Measurements from ENCODE around the gene ZSCAN21.

Gene ZSCAN21

GRCh38 chr7:100017875-100018274, 31.7 kb upstream of the ZSCAN21 start:
- peak overlapping the region; percentile 43 for H3K27ac Mint-ChIP-seq
- peaks cover 82% of the 10 kb centered on the region for H3K4me1 Mint-ChIP-seq (ENCODE audit: low read depth)
- no peaks in the 10 kb centered on the region for H3K27me3 Mint-ChIP-seq
- H3K36me3 Mint-ChIP-seq (ENCODE audit: low read depth) = peaks cover 39% of the 10 kb centered on the region
- H3K9me3 Mint-ChIP-seq = no peaks in the 10 kb centered on the region
- peak overlapping the region; percentile 17 for H3K4me3 Mint-ChIP-seq

- Mint-ChIP-seq H3K9me3 (no peaks in the 10 kb centered on the region), H3K27me3 (no peaks in the 10 kb centered on the region), H3K36me3 (ENCODE audit: low read depth) (peaks cover 56% of the 10 kb centered on the region), H3K4me3 (peak overlapping the region; percentile 4), H3K4me1 (ENCODE audit: low read depth) (peaks cover 63% of the 10 kb centered on the region), H3K27ac (peak overlapping the region; percentile 49)
Measured at GRCh38 chr7:100019908-100020307, 29.7 kb upstream of the ZSCAN21 start.

GRCh38 chr7:100021297-100021696, 28.3 kb upstream of the ZSCAN21 start:
- peaks cover 60% of the 10 kb centered on the region for H3K36me3 Mint-ChIP-seq (ENCODE audit: low read depth)
- H3K27me3 Mint-ChIP-seq = no peaks in the 10 kb centered on the region
- no peak overlapping the region for H3K4me3 Mint-ChIP-seq
- peaks cover 62% of the 10 kb centered on the region for H3K4me1 Mint-ChIP-seq (ENCODE audit: low read depth)
- H3K9me3 Mint-ChIP-seq = no peaks in the 10 kb centered on the region
- peak overlapping the region; percentile 76 for H3K27ac Mint-ChIP-seq

GRCh38 chr7:100022621-100023020, 27.0 kb upstream of the ZSCAN21 start:
- no peaks in the 10 kb centered on the region for H3K27me3 Mint-ChIP-seq
- H3K27ac Mint-ChIP-seq = no peak overlapping the region
- peaks cover 50% of the 10 kb centered on the region for H3K4me1 Mint-ChIP-seq (ENCODE audit: low read depth)
- H3K36me3 Mint-ChIP-seq (ENCODE audit: low read depth) = peaks cover 55% of the 10 kb centered on the region
- no peak overlapping the region for H3K4me3 Mint-ChIP-seq
- H3K9me3 Mint-ChIP-seq = no peaks in the 10 kb centered on the region

DNA sequence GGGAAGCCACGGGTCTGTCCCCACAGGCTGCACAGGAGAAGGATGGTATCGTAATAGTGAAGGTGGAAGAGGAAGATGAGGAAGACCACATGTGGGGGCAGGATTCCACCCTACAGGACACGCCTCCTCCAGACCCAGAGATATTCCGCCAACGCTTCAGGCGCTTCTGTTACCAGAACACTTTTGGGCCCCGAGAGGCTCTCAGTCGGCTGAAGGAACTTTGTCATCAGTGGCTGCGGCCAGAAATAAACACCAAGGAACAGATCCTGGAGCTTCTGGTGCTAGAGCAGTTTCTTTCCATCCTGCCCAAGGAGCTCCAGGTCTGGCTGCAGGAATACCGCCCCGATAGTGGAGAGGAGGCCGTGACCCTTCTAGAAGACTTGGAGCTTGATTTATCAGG, 26.0 kb upstream of the ZSCAN21 start:
- H3K27me3 Mint-ChIP-seq = no peaks in the 10 kb centered on the region
- peaks cover 55% of the 10 kb centered on the region for H3K36me3 Mint-ChIP-seq (ENCODE audit: low read depth)
- H3K4me1 Mint-ChIP-seq (ENCODE audit: low read depth) = peaks cover 41% of the 10 kb centered on the region
- H3K9me3 Mint-ChIP-seq = no peaks in the 10 kb centered on the region
- no peak overlapping the region for H3K4me3 Mint-ChIP-seq
- no peak overlapping the region for H3K27ac Mint-ChIP-seq

DNA sequence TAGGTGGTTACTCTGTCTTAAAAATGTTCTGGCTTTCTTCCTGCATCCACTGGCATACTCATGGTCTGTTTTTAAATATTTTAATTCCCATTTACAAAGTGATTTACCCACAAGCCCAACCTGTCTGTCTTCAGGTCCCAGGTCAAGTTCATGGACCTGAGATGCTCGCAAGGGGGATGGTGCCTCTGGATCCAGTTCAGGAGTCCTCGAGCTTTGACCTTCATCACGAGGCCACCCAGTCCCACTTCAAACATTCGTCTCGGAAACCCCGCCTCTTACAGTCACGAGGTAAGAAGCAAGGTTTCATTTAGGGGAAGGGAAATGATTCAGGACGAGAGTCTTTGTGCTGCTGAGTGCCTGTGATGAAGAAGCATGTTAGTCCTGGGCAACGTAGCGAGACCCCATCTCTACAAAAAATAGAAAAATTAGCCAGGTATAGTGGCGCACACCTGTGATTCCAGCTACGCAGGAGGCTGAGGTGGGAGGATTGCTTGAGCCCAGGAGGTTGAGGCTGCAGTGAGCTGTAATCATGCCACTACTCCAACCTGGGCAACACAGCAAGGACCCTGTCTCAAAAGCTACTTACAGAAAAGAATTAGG, 25.5 kb upstream of the ZSCAN21 start:
- Mint-ChIP-seq H3K36me3 (ENCODE audit: low read depth) (peaks cover 50% of the 10 kb centered on the region), H3K4me3 (no peak overlapping the region), H3K4me1 (ENCODE audit: low read depth) (peaks cover 35% of the 10 kb centered on the region), H3K9me3 (no peaks in the 10 kb centered on the region), H3K27me3 (no peaks in the 10 kb centered on the region), H3K27ac (no peak overlapping the region)

DNA sequence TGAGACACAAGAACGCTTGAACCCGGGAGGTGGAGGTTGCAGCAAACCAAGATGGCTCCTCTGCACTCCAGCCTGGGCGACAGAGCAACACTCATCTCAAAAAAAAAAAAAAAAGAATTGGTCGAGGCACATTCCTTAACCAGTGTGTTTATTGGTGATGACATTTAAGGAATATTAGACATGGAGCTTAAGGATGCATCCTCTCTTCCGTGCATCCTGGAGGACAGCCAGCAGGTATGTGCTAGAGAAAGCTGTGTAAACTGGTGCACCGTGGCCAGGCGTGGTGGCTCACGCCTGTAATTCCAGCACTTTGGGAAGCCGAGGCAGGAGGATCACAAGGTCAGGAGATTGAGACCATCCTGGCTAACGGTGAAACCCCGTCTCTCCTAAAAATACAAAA, 22.4 kb upstream of the ZSCAN21 start:
- H3K4me1 Mint-ChIP-seq (ENCODE audit: low read depth) = peaks cover 7% of the 10 kb centered on the region
- H3K27ac Mint-ChIP-seq = no peak overlapping the region
- no peak overlapping the region for H3K4me3 Mint-ChIP-seq
- peaks cover 57% of the 10 kb centered on the region for H3K36me3 Mint-ChIP-seq (ENCODE audit: low read depth)
- no peaks in the 10 kb centered on the region for H3K27me3 Mint-ChIP-seq
- no peaks in the 10 kb centered on the region for H3K9me3 Mint-ChIP-seq

GRCh38 chr7:100029596-100029995, 20.0 kb upstream of the ZSCAN21 start:
- Mint-ChIP-seq H3K9me3 (no peaks in the 10 kb centered on the region), H3K36me3 (ENCODE audit: low read depth) (peaks cover 57% of the 10 kb centered on the region), H3K4me3 (no peak overlapping the region), H3K27me3 (no peaks in the 10 kb centered on the region), H3K4me1 (ENCODE audit: low read depth) (peaks cover 7% of the 10 kb centered on the region), H3K27ac (no peak overlapping the region)

GRCh38 chr7:100033526-100033925, 16.0 kb upstream of the ZSCAN21 start:
- H3K9me3 Mint-ChIP-seq = no peaks in the 10 kb centered on the region
- H3K36me3 Mint-ChIP-seq (ENCODE audit: low read depth) = peaks cover 70% of the 10 kb centered on the region
- no peaks in the 10 kb centered on the region for H3K4me1 Mint-ChIP-seq (ENCODE audit: low read depth)
- H3K4me3 Mint-ChIP-seq = no peak overlapping the region
- no peak overlapping the region for H3K27ac Mint-ChIP-seq
- H3K27me3 Mint-ChIP-seq = no peaks in the 10 kb centered on the region

DNA sequence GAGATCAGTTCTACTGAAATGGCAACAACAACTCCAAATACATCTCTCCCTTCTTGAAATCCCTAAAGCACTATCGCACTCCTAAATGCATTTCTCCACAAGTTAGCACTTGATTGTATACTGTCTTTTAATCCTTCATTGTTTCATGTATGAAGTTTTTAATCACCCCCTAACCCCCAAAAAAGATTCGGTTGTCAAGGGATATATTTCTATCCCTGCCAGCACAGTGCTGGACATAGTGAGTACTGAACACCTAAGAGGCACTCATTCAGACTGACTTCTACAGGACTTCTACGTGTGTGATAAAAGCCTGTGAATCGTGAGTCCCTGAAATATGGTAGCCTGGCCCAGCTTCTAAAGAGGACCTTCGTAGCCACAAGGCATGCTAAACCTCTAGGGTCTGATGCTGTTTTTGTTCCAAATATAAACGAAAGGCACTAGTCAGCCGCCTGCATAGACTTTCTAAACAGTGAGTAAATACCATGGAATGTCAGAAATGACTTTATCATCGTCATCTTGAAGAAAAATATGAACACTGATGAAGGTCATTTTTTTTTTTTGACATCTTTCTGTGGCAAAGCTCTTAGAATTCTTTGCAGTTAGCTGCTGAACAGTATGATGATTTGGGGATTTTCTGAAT, 14.6 kb upstream of the ZSCAN21 start:
- Mint-ChIP-seq H3K4me1 (ENCODE audit: low read depth) (no peaks in the 10 kb centered on the region), H3K36me3 (ENCODE audit: low read depth) (peaks cover 68% of the 10 kb centered on the region), H3K9me3 (no peaks in the 10 kb centered on the region), H3K27ac (no peak overlapping the region), H3K4me3 (no peak overlapping the region), H3K27me3 (no peaks in the 10 kb centered on the region)

- Mint-ChIP-seq H3K4me1 (ENCODE audit: low read depth) (peaks cover 7% of the 10 kb centered on the region), H3K27me3 (no peaks in the 10 kb centered on the region), H3K36me3 (ENCODE audit: low read depth) (peaks cover 59% of the 10 kb centered on the region), H3K27ac (no peak overlapping the region), H3K4me3 (no peak overlapping the region), H3K9me3 (no peaks in the 10 kb centered on the region)
Measured at GRCh38 chr7:100035876-100036275, 13.7 kb upstream of the ZSCAN21 start.

GRCh38 chr7:100038326-100038725, 11.2 kb upstream of the ZSCAN21 start:
- H3K27me3 Mint-ChIP-seq = no peaks in the 10 kb centered on the region
- H3K27ac Mint-ChIP-seq = no peak overlapping the region
- H3K4me1 Mint-ChIP-seq (ENCODE audit: low read depth) = peaks cover 17% of the 10 kb centered on the region
- peaks cover 41% of the 10 kb centered on the region for H3K36me3 Mint-ChIP-seq (ENCODE audit: low read depth)
- no peak overlapping the region for H3K4me3 Mint-ChIP-seq
- H3K9me3 Mint-ChIP-seq = no peaks in the 10 kb centered on the region

DNA sequence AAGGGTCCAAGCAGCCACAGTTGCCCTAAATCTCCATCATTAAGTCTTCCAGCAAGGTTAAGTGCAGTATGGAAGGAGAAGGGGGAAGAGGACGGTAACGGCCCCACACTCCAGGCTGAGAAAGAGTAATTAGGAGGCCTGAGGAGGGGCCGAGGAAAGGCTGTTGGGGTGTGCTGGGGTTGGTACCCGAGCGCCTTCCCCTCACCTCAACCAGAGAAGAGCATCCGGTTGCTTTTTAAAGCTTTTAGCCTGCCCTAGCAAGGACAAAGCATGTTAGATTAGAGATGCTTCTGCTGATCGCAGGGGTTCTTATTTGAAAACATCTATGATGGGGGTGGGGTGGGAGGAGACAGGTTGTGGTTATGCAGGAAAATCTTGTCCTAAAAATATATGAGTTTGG, 9.0 kb upstream of the ZSCAN21 start:
- Mint-ChIP-seq H3K36me3 (ENCODE audit: low read depth) (peaks cover 22% of the 10 kb centered on the region), H3K9me3 (no peaks in the 10 kb centered on the region), H3K27me3 (no peaks in the 10 kb centered on the region), H3K4me3 (no peak overlapping the region), H3K27ac (no peak overlapping the region), H3K4me1 (ENCODE audit: low read depth) (peaks cover 20% of the 10 kb centered on the region)

GRCh38 chr7:100044718-100045117, 4.9 kb upstream of the ZSCAN21 start:
- Mint-ChIP-seq H3K4me1 (ENCODE audit: low read depth) (peaks cover 23% of the 10 kb centered on the region), H3K27ac (no peak overlapping the region), H3K27me3 (no peaks in the 10 kb centered on the region), H3K4me3 (no peak overlapping the region), H3K36me3 (ENCODE audit: low read depth) (no peaks in the 10 kb centered on the region), H3K9me3 (no peaks in the 10 kb centered on the region)

- Mint-ChIP-seq H3K27me3 (no peaks in the 10 kb centered on the region), H3K36me3 (ENCODE audit: low read depth) (no peaks in the 10 kb centered on the region), H3K4me3 (peak overlapping the region; percentile 91), H3K9me3 (no peaks in the 10 kb centered on the region), H3K4me1 (ENCODE audit: low read depth) (peaks cover 15% of the 10 kb centered on the region), H3K27ac (peak overlapping the region; percentile 67)
Measured at GRCh38 chr7:100048680-100049079, 894 bp upstream of the ZSCAN21 start.

DNA sequence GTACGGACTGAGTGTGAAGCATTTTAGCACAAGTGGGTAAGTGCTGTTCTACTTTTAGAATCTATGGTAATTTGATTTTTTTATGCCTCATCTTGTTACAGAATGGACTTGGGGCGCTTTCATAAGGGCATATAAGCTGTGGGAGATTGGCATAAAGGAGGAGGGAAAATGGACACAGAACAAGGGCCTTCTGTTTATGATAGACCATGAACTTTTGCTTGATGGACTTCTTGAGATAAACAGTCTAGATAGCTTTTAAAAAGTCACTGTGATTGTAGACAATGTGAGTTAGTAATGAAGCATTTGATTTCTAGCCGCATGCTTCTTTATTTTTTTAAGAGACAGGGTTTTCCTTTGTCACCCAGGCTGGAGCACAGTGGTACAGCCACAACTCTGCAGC, 2.0 kb downstream of the ZSCAN21 start:
- H3K4me1 Mint-ChIP-seq (ENCODE audit: low read depth) = peaks cover 12% of the 10 kb centered on the region
- H3K27ac Mint-ChIP-seq = peak overlapping the region; percentile 32
- no peaks in the 10 kb centered on the region for H3K27me3 Mint-ChIP-seq
- H3K36me3 Mint-ChIP-seq (ENCODE audit: low read depth) = no peaks in the 10 kb centered on the region
- H3K4me3 Mint-ChIP-seq = peak overlapping the region; percentile 25
- H3K9me3 Mint-ChIP-seq = no peaks in the 10 kb centered on the region
